Erythroblast (primary cell): ENCODE data around the gene OR1D2.
"Not testable (repeated sequence)": the region's sequence is repeated elsewhere in the genome, so short reads cannot be mapped to it uniquely, and the experiment has no call there.

Source experiments
- GATA1 ChIP-seq: IDR thresholded peaks from 2 replicates; pipeline ENCODE4 v1.6.1; 2011; ENCODE audit warnings: low read depth, mild to moderate bottlenecking, control low read depth, low read length, moderate library complexity
- POLR2A ChIP-seq: IDR thresholded peaks from 2 replicates; pipeline ENCODE4 v1.6.1; 2011; ENCODE audit warnings: mild to moderate bottlenecking, low read length

GRCh38 chr17:3062824-3063377 lies 41.3 kb downstream of the OR1D2 start:
- not testable (repeated sequence) for TF ChIP-seq POLR2A, GATA1
